SK-N-SH (cell line): Measurements from ENCODE around the gene DDX28. TPM values are rescaled to one million over a fixed set of nuclear protein-coding genes. Genes with fewer than 3 reads are reported as not detected.
"Not testable (repeated sequence)": the region's sequence is repeated elsewhere in the genome, so short reads cannot be mapped to it uniquely, and the experiment has no call there.

ENCODE experiments used
- CTCF ChIA-PET: fragments of 300-600, 350-600 bp; formaldehyde crosslinking; extraction: SDS; loops from one replicate; lab custom pipeline; 2021; lab: Yijun Ruan, JAX
- POLR2A ChIA-PET: fragments of 350-600 bp; sonication (Branson Sonifier 250); formaldehyde crosslinking; extraction: SDS; loops from one replicate; lab custom pipeline; 2020; ENCODE audit warnings: antibody characterized with exemption, inconsistent platforms; lab: Yijun Ruan, JAX
- DNase-seq: peaks from one replicate; pipeline ENCODE4 v3.0.0; 2012
- H2AFZ ChIP-seq: fragments of 200-600 bp; sonication (generic); 2 replicates; pipeline ENCODE4 v1.8.1; 2016; ENCODE audit warnings: antibody characterized with exemption, mild to moderate bottlenecking, low read depth
- H3F3A ChIP-seq: fragments of 200-600 bp; sonication (generic); replicated peaks from 2 replicates; pipeline ENCODE3; 2016; ENCODE audit warnings: antibody characterized with exemption, mild to moderate bottlenecking; ENCODE audit not compliant: insufficient read depth
- H3K27ac ChIP-seq, 2 experiments: fragments of 200-500 bp in 1 of 2; fragments of 200-600 bp in 1 of 2; sonication (Bioruptor generic) in 1 of 2; sonication (generic), shearing (Covaris generic) in 1 of 2; 2 replicates each; pipeline versions ENCODE4 v1.5.1 to v1.6.1; 2014 to 2016; ENCODE audit warnings: low read depth in 2 of 2, inconsistent platforms in 1 of 2, low read length in 1 of 2, mild to moderate bottlenecking in 1 of 2, mixed read lengths in 1 of 2
- H3K27me3 ChIP-seq: fragments of 200-600 bp; sonication (generic), shearing (Covaris generic); 2 replicates; pipeline ENCODE4 v1.6.1; 2016; ENCODE audit warnings: mixed run types; ENCODE audit not compliant: insufficient read depth
- H3K36me3 ChIP-seq, 2 experiments: fragments of 200-500 bp in 1 of 2; fragments of 200-600 bp in 1 of 2; sonication (Bioruptor generic) in 1 of 2; sonication (generic) in 1 of 2; replicated peaks in 1 of 2; 2 replicates each; pipeline versions ENCODE3 to v1.5.1; 2014 to 2016; ENCODE audit warnings: low read length in 1 of 2, mild to moderate bottlenecking in 1 of 2; ENCODE audit not compliant: insufficient read depth in 2 of 2, control insufficient read depth in 1 of 2
- H3K4me1 ChIP-seq, 2 experiments: fragments of 200-500 bp in 1 of 2; fragments of 200-600 bp in 1 of 2; sonication (Bioruptor generic) in 1 of 2; sonication (generic), shearing (Covaris generic) in 1 of 2; 2 replicates each; pipeline versions ENCODE4 v1.5.1 to v1.6.1; 2014 to 2016; ENCODE audit warnings: low read depth in 1 of 2, low read length in 1 of 2, mixed run types in 1 of 2; ENCODE audit not compliant: insufficient read depth in 2 of 2, control insufficient read depth in 1 of 2
- H3K4me2 ChIP-seq: fragments of 200-600 bp; sonication (generic), shearing (Covaris generic); 2 replicates; pipeline ENCODE4 v1.6.1; 2017; ENCODE audit warnings: mixed run types
- H3K4me3 ChIP-seq, 2 experiments: fragments of 200-500 bp in 1 of 2; fragments of 200-600 bp in 1 of 2; sonication (Bioruptor generic) in 1 of 2; sonication (generic), shearing (Covaris generic) in 1 of 2; 2 replicates each; pipeline versions ENCODE4 v1.5.1 to v1.8.1; 2014 to 2016; ENCODE audit warnings: low read depth in 2 of 2, inconsistent platforms in 1 of 2, low read length in 1 of 2, mild to moderate bottlenecking in 1 of 2, mixed read lengths in 1 of 2, moderate library complexity in 1 of 2
- H3K79me2 ChIP-seq: fragments of 200-600 bp; sonication (generic); 2 replicates; pipeline ENCODE4 v1.8.1; 2017; ENCODE audit warnings: mild to moderate bottlenecking; ENCODE audit not compliant: insufficient read depth
- H3K9ac ChIP-seq: fragments of 200-600 bp; sonication (generic); 2 replicates; pipeline ENCODE4 v1.6.1; 2017; ENCODE audit warnings: mixed run types
- H3K9me2 ChIP-seq: fragments of 200-600 bp; sonication (generic); 2 replicates; pipeline ENCODE4 v1.6.1; 2017; ENCODE audit warnings: mixed run types
- H3K9me3 ChIP-seq: fragments of 200-600 bp; sonication (generic); 2 replicates; pipeline ENCODE4 v1.6.1; 2017; ENCODE audit warnings: mixed run types, mild to moderate bottlenecking, moderate library complexity
- H4K20me1 ChIP-seq: fragments of 200-600 bp; sonication (generic); 2 replicates; pipeline ENCODE4 v1.6.1; 2017; ENCODE audit warnings: mild to moderate bottlenecking, mixed run types; ENCODE audit not compliant: insufficient read depth
- CHD2 ChIP-seq: fragments of 150-350 bp; IDR thresholded peaks from 2 replicates; pipeline ENCODE4 v1.6.1; 2018; ENCODE audit warnings: low read length; ENCODE audit not compliant: partially characterized antibody
- EZH2phosphoT487 ChIP-seq: fragments of 200-600 bp; sonication (generic); IDR thresholded peaks from 2 replicates; pipeline ENCODE4 v1.6.1; 2017; ENCODE audit warnings: low read depth, mixed run types, mild to moderate bottlenecking, antibody characterized with exemption, moderate library complexity, borderline replicate concordance
- FOXM1 ChIP-seq: IDR thresholded peaks from 2 replicates; pipeline ENCODE4 v1.4.0; 2012; ENCODE audit warnings: low read depth, mild to moderate bottlenecking
- GABPA ChIP-seq: IDR thresholded peaks from 2 replicates; pipeline ENCODE4 v1.4.0; 2012; ENCODE audit warnings: low read depth, mild to moderate bottlenecking
- GATA2 ChIP-seq: sonication (generic); formaldehyde crosslinking; IDR thresholded peaks from 2 replicates; pipeline ENCODE4 v1.5.0; 2020; ENCODE audit warnings: mild to moderate bottlenecking, missing genetic modification reagents
- JUND ChIP-seq: IDR thresholded peaks from 2 replicates; pipeline ENCODE4 v1.4.0; 2012
- MEF2A ChIP-seq: IDR thresholded peaks from 2 replicates; pipeline ENCODE4 v1.4.0; 2012; ENCODE audit warnings: low read depth, borderline replicate concordance
- MXI1 ChIP-seq: IDR thresholded peaks from 2 replicates; pipeline ENCODE4 v1.6.1; 2012; ENCODE audit warnings: mild to moderate bottlenecking, low read depth, low read length, improper control_type of control experiment
- NFIC ChIP-seq: IDR thresholded peaks from 2 replicates; pipeline ENCODE4 v1.4.0; 2012; ENCODE audit warnings: borderline replicate concordance
- NRF1 ChIP-seq: IDR thresholded peaks from 2 replicates; pipeline ENCODE4 v1.6.1; 2012; ENCODE audit warnings: low read depth, mild to moderate bottlenecking, low read length
- POLR2AphosphoS5 ChIP-seq: IDR thresholded peaks from 2 replicates; pipeline ENCODE4 v1.6.1; 2012; ENCODE audit warnings: low read depth, low read length
- RAD21 ChIP-seq: IDR thresholded peaks from 2 replicates; pipeline ENCODE4 v1.6.1; 2012; ENCODE audit warnings: mild to moderate bottlenecking, low read length
- RCOR1 ChIP-seq: fragments of 150-350 bp; IDR thresholded peaks from 2 replicates; pipeline ENCODE4 v1.6.1; 2017; ENCODE audit warnings: antibody characterized with exemption, low read length
- TAF1 ChIP-seq: IDR thresholded peaks from 2 replicates; pipeline ENCODE4 v1.6.1; 2012; ENCODE audit warnings: low read depth, mild to moderate bottlenecking, low read length, moderate library complexity, borderline replicate concordance
- WGBS: methylation state at CpG from one replicate; pipeline ENCODE4 v1.1.6; 2017; ENCODE audit warnings: low lambda C conversion rate; 5-methylcytosine and 5-hydroxymethylcytosine counted together
- polyA plus RNA-seq, 3 experiments: library from polyadenylated mRNA; depleted of rRNA; stranded (reverse); fragments of >200 nt; gene quantifications; 2 replicates each; pipeline ENCODE4 v1.2.3, GENCODE V29; 2012
- TF ChIP-seq, protein P1 (sequence below): IDR thresholded peaks from 2 replicates; pipeline ENCODE4 v1.4.0; 2012; ENCODE audit warnings: low read depth, borderline replicate concordance
- TF ChIP-seq, protein P2 (sequence below): IDR thresholded peaks from 2 replicates; pipeline ENCODE4; 2012

DDX28 gene
- polyA plus RNA-seq, 1 of the 3 experiments (the other 2 are of a cell fraction), result 10.8 TPM

DNA sequence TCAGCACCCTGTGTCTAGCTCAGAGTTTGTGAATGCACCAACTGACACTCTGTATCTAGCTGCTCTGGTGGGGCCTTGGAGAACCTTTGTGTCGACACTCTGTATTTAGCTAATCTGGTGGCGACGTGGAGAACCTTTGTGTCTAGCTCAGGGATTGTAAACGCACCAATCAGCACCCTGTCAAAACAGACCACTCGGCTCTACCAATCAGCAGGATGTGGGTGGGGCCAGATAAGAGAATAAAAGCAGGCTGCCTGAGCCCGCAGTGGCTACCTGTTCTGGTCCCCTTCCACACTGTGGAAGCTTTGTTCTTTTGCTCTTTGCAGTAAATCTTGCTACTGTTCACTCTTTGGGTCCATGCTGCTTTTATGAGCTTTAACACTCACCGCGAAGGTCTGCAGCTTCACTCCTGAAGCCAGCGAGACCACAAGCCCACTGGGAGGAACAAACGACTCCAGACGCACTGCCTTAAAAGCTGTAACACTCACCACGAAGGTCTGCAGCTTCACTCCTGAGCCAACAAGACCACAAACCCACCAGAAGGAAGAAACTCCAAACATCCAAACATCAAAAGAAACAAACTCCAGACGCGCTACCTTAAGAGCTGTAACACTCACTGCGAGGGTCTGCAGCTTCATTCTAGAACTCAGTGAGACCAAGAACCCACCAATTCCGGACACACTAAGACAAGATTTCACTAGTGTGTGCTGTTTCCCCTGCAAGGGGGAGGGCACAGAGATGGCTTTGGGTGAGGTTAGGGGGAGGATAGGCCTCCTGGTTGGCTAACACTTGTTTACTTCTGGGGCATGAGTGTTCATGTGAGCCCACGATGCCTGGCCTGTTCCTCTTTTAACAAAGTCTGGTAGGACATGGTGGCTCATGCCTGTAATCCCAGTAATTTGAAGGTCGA lies 24.0 kb downstream of the DDX28 start, which contains the start of gene DPEP2:
Gene DPEP2, minus strand, starts transcription at position 706 of the 910 bp plus-strand sequence. CDS start 6,272 bp downstream, outside the sequence.
- H3K4me2 ChIP-seq, H3K4me1 ChIP-seq, H3K27ac ChIP-seq, H2AFZ ChIP-seq, H3K9me3 ChIP-seq, H3K79me2 ChIP-seq, H3F3A ChIP-seq, H3K4me3 ChIP-seq, DNase-seq, H3K9ac ChIP-seq, H4K20me1 ChIP-seq, POLR2A ChIA-PET, H3K9me2 ChIP-seq, H3K36me3 ChIP-seq, H3K27me3 ChIP-seq: not testable (repeated sequence)
- 75% methylated on average over 18 of the region's 18 CpGs for WGBS
- CTCF ChIA-PET, result interaction anchor here (1.1 kb wide), 1 partner anchor 9 kb away, joined by 3 read pairs; no protein-coding TSS in a partner anchor

DNA sequence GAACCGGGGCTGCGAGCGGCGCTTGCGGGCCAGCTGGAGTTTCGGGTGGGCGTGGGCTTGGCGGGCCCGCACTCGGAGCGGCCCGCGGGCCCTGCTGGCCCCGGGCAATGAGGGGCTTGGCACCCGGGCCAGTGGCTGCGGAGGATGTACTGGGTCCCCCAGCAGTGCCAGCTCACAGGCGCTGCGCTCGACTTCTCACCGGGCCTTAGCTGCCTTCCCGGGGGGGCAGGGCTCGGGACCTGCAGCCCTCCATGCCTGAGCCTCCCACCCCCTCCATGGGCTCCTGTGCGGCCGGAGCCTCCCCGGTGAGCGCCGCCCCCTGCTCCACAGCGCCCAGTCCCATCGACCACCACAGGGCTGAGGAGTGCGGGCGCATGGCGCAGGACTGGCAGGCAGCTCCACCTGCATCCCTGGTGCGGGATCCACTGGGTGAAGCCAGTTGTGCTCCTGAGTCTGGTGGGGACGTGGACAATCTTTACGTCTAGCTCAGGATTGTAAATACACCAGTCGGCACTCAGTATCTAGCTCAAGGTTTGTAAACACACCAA lies 24.7 kb downstream of the DDX28 start:
- DNase-seq, H3K9me2 ChIP-seq, POLR2A ChIA-PET, H3K9ac ChIP-seq, H3K9me3 ChIP-seq, H4K20me1 ChIP-seq, H3F3A ChIP-seq, H3K27ac ChIP-seq, H3K4me2 ChIP-seq, H2AFZ ChIP-seq, H3K27me3 ChIP-seq, H3K4me3 ChIP-seq, H3K4me1 ChIP-seq, H3K79me2 ChIP-seq, H3K36me3 ChIP-seq: not testable (repeated sequence)
- CTCF ChIA-PET, result interaction anchor here (1.1 kb wide), 2 partner anchors 10 to 42 kb away, joined by 3 read pairs; no protein-coding TSS in a partner anchor
- WGBS, result 91% methylated on average over 10 of the region's 36 CpGs

DNA sequence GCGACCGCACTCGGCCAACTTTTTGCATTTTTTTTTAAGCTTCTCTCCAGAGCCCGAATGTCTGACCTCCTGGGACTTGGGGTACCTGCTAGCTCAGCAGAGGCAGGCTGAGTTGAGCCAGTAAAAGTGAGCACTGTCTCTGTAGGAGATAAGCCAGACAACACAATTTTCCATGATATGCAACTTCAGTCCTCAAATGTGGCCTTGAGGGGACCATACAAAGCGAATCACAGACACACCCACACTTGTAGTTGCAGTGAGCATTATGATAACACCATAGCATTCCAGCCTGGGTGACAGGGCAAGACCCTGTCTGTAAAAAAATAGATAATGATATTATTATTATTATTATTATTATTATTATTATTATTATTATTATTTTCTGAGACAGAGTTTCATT lies 26.4 kb downstream of the DDX28 start:
- Histone ChIP-seq H3K9me3 (no peaks in the 10 kb centered on the region), H3K27me3 (no peaks in the 10 kb centered on the region), H3K9me2 (no peaks in the 10 kb centered on the region), H3K27ac (no peak overlapping the region), H3F3A (no peaks in the 10 kb centered on the region), H3K4me2 (no peak overlapping the region), H3K9ac (no peak overlapping the region), H3K4me1 (peaks cover 0 to 7% of the 10 kb centered on the region in 2 experiments; a peak in 1 of 4 replicates), H3K79me2 (no peaks in the 10 kb centered on the region), H2AFZ (no peak overlapping the region), H3K4me3 (no peak overlapping the region), H4K20me1 (no peaks in the 10 kb centered on the region), H3K36me3 (no peaks in the 10 kb centered on the region)
- no peak for DNase-seq
- no peak for TF ChIP-seq GABPA
- TF ChIP-seq RAD21, result no peak
- no peak for TF ChIP-seq EZH2phosphoT487
- no peak for TF ChIP-seq JUND
- TF ChIP-seq, protein P1, sequence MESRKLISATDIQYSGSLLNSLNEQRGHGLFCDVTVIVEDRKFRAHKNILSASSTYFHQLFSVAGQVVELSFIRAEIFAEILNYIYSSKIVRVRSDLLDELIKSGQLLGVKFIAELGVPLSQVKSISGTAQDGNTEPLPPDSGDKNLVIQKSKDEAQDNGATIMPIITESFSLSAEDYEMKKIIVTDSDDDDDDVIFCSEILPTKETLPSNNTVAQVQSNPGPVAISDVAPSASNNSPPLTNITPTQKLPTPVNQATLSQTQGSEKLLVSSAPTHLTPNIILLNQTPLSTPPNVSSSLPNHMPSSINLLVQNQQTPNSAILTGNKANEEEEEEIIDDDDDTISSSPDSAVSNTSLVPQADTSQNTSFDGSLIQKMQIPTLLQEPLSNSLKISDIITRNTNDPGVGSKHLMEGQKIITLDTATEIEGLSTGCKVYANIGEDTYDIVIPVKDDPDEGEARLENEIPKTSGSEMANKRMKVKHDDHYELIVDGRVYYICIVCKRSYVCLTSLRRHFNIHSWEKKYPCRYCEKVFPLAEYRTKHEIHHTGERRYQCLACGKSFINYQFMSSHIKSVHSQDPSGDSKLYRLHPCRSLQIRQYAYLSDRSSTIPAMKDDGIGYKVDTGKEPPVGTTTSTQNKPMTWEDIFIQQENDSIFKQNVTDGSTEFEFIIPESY, result no peak
- TF ChIP-seq POLR2AphosphoS5, result no peak
- no peak for TF ChIP-seq TAF1
- TF ChIP-seq MEF2A, result no peak
- TF ChIP-seq NRF1, result no peak
- TF ChIP-seq GATA2 (CRISPR knock-in tag), result no peak
- TF ChIP-seq CHD2, result no peak
- TF ChIP-seq RCOR1, result no peak
- no peak for TF ChIP-seq FOXM1
- no peak for TF ChIP-seq NFIC
- TF ChIP-seq MXI1, result no peak
- TF ChIP-seq, protein P2, sequence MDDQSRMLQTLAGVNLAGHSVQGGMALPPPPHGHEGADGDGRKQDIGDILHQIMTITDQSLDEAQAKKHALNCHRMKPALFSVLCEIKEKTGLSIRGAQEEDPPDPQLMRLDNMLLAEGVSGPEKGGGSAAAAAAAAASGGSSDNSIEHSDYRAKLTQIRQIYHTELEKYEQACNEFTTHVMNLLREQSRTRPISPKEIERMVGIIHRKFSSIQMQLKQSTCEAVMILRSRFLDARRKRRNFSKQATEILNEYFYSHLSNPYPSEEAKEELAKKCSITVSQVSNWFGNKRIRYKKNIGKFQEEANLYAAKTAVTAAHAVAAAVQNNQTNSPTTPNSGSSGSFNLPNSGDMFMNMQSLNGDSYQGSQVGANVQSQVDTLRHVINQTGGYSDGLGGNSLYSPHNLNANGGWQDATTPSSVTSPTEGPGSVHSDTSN, result no peak
- ChIA-PET POLR2A (no interaction called here), CTCF (interaction anchor here (0.6 to 2.2 kb wide), 2 partner anchors 25 to 31 kb away, joined by 3 to 6 read pairs; no protein-coding TSS in a partner anchor)
- 94% methylated on average over 5 of the region's 5 CpGs for WGBS
